Limb (tissue), 2 donors: ENCODE measurements around the gene MAP1B.
A peak's percentile ranks its signal among the peaks of the same experiment; 100 is the strongest.
"Not testable (repeated sequence)": the region's sequence is repeated elsewhere in the genome, so short reads cannot be mapped to it uniquely, and the experiment has no call there.

Experiments used
- DNase-seq, 2 donors: peaks; one replicate each; pipeline ENCODE4 v3.0.0-alpha.2; 2016; ENCODE audit errors: extremely low spot score in 2 of 2

MAP1B gene

DNA sequence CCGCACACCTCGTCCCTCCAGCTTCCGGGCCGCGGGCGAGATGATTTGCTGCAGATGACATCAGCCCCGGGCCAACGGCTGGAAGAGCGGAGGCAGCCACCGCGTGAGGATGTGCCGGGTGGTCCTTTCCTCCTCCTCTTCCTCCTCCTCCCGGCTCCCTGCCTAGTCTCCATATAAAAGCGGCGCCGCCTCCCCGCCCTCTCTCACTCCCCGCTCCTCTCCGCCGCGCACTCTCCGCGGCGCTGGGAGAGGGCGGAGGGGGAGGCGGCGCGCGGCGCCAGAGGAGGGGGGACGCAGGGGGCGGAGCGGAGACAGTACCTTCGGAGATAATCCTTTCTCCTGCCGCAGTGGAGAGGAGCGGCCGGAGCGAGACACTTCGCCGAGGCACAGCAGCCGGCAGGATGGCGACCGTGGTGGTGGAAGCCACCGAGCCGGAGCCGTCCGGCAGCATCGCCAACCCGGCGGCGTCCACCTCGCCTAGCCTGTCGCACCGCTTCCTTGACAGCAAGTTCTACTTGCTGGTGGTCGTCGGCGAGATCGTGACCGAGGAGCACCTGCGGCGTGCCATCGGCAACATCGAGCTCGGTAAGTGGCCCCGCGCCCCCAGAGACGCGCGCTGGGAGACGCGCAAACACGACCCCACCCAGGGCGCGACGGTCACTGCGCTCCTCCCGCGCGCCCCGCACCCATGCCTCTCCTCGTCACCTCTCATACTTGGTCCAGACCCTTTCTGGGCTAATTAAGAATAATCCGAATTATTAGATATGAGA is at the start of gene MAP1B:
TSS of gene MAP1B (plus strand) at position 345 of the 770 bp plus-strand sequence. CDS start at position 402, 57 bp downstream.
- DNase-seq: peak; percentile 65 to 90

GRCh38 chr5:72057816-72058215 is 49.5 kb upstream of the MAP1B start:
- no peak for DNase-seq

- DNase-seq: peak; percentile 17 to 60
Measured at GRCh38 chr5:72063219-72063819, 44.0 kb upstream of the MAP1B start.

DNA sequence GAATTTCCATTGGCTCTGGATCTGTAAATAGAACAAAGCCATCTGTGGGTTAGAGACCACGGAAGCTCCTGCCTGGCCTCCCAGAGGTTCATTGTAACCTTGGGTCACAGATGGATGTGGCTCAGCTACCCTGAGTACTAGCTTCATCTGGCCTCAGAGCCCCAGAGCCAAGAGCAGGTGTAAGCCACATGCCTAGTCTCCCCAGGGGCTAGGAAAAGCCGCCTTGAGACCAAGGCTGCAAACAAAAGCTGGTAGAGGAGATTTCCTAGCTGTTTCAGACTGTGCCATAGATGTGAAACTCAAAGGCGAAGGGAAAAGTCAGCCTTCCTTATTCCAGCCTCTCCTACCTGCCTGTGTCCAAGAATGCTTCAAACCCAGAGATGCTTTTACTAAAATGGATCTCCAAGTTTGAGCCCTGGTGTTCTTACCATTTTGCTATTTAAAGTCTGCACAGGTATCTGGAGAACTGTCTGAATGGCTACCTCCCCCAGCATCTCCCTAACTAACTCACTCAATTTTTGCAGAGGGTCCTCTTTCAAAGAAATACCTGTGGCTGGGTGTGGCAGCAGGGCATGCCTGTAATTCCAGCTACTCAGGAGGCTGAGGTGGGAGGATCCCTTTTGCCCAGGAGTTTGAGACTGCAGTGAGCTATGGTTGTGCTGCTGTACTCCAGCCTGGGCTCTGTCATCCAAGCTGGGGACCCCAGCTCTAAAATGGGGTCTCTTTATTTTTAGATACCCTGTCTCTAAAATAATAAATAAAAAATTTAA is 42.3 kb upstream of the MAP1B start:
- DNase-seq: no peak

- peak in 1 of 2 donors; percentile 65 for DNase-seq
Measured at GRCh38 chr5:72065751-72066255, 41.5 kb upstream of the MAP1B start.

DNA sequence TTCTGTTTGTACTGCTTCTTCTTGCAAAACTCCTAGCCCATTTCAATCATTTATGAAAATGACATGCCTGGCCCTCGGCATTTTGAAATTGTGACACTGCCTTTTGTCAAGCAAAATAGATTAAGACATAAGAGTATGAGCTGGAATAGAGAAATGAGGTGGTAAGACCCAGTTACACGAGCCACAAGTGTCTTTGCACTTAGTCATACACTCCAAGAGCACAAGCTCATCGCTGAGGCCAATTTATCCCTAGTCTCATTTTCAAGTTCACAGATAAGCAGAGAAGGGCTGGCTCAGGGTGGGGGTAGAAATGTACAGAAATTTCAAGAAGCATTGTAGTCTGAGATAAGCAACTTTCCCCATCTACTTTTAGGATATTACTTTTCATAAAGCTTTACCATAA is 40.6 kb upstream of the MAP1B start:
- DNase-seq: no peak

GRCh38 chr5:72067682-72068470 is 39.4 kb upstream of the MAP1B start:
- no peak for DNase-seq

DNA sequence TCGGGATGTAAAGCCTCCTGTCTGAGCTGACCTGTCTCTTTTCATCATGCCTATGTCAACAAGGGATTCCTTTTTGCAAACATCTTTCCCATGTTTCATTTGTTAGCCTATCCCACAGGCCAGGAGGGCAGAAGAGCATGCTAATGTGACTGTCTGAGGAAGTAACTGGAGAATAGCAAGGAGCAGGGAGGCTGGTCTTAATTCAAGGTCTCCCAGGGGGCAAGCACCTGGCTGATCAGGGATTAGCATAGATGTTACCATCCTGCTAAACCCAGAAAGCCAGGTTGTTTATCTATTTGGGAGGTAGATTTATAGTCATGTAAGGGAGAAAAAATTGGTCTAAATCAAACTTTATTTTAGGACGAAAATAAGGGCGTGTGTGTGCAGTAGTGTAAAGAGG is 36.7 kb upstream of the MAP1B start:
- DNase-seq: no peak

DNA sequence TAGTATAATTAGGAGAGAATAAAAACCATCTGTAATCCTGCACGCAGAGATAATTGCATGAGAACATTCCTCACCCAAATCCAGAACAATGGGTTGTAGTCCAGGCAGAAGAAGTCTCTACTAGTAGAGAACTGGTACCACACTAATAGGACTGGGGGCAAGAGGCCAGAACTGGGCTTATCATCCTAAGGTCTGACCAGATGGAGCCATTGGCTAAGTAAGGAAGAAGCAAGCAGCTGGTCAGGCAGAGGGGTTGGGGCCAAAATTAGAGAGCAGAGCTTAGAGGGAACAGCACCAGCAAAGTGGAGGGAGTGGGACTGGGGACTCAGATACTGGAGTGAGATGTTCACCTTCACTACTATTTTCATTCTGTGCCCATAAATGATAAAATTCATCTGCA is 35.4 kb upstream of the MAP1B start:
- DNase-seq: no peak

- no peak for DNase-seq
Measured at GRCh38 chr5:72074251-72074650, 33.0 kb upstream of the MAP1B start.

DNA sequence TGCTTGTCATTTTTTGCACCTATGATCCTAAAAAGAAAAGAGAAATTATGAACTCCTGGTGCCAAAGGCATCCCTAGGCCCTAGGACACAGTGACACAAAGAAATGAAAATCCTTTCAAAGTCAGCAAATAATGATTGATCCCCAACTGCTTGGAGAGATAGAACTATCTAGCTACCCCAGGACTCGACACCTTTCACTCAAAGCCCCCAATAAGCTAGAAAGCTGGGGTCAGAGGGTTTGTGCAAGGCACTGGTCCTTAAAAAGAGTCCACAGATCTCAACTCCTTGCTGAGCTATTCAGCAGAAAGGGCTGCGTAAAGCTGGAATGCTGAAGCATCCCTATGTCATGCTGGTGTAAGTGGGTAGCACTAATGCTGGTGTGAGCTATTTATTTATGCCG is 31.8 kb upstream of the MAP1B start:
- DNase-seq: no peak

- DNase-seq: no peak
Measured at GRCh38 chr5:72076621-72077300, 30.5 kb upstream of the MAP1B start.

DNA sequence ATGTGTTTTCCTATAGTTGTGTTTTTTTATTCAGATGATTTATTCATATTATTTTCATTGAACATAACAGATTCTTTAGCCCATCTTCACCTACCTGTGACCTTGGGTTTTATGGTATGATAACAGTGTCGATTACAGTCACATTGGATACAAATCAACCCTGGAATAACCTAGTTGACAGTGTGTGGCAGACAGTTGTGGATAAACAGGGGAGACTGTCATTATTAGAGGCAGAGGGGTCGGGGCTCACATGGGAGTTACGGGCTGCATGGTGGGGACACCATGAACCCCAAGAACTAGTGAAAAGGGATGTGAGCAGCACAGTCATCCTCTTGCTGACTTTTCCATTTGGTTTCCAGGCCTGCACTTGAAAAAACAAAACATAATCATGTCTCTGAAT is 29.9 kb upstream of the MAP1B start:
- DNase-seq: no peak

- DNase-seq: no peak
Measured at GRCh38 chr5:72079288-72079687, 28.0 kb upstream of the MAP1B start.

DNA sequence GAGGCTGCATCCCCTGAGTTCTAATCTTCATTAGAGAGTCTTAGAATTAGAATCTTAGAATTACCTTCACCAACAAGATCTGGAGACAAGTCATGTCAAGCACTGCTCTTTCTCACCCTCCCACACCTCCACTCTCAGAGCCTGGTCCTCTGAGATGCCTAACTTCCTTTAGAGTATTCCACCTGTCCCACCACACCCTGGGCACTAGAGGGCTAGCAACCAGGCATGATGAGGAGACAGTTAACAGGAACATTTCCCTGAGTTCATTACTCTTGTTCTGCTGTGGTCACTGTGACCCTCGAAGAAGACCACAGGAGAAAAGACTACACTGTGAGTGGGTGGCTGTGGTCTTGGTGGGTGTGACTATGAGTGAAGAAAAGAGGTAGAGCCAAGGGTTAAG is 25.2 kb upstream of the MAP1B start:
- DNase-seq: no peak

DNA sequence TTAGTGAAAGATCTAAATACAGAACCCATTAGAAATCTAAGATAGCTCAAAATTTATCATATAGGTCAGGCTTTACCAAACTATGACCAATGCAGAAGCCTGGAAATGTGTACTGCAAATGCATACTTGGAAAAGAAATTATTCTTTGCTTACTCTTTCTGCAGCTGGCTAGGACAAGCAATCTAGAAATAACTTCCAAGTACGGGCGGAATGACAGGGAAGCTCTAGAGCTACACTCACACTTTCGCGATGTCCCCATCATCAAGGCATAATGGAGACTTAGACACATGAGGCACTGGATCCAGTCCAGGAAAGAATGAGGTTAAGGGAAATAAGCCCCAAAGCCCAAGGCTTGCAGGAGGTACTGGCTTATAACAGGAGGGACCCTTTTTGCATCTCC is 22.4 kb upstream of the MAP1B start:
- no peak for DNase-seq

DNA sequence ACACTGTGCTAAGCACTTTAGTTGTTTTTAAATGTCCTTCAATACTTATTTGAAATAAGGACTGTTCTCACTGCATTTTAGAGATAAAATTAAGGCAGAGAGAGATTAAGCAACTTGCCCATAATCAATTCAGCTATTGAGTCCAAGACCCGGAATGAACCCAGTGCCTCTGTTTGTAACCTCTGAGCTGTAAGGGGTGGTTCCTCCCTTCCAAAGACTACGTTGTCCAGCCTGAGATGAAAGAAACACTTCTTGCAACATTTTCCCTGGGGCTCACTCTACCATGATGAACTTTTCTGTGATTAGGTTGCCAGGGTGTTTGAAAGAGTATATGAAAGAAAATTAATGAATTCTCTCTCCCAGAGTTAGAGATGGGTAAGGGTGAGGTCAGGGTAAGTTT is 22.0 kb upstream of the MAP1B start:
- no peak for DNase-seq

DNA sequence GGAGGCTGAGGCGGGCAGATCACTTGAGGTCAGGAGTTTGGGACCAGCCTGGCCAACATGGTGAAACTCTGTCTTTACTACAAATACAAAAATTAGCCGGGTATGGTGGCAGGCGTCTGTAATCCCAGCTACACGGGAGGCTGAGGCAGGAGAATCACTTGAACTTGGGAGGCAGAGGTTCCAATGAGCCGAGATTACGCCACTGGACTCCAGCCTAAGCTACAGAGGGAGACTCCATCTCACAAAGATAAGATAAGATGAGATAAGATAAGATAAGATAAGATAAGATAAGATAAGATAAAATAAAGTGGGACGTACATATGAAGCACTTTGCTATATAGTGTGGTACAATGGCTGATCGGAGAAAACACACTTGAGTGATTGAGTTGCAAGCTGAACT is 17.6 kb upstream of the MAP1B start:
- not testable (repeated sequence) for DNase-seq

DNA sequence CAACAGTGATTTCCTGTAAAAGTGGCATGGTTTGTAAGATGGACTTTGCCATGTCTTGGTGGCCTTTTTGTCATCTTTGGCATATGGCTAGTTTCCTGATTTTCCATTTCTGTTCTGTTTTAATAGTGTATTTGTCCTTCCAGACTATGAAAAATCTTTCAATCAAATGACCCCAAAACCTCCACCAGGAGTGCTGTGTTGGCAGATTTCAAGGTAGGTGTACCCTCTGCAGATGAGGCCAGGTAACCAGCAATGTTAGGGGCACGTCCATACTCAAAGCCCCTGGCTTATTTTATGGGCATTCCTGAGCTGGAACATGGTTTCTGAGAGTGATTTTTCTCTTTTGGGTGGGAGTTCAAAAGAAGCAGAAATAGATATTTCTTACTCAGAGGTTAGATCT is 15.2 kb upstream of the MAP1B start:
- no peak for DNase-seq

DNA sequence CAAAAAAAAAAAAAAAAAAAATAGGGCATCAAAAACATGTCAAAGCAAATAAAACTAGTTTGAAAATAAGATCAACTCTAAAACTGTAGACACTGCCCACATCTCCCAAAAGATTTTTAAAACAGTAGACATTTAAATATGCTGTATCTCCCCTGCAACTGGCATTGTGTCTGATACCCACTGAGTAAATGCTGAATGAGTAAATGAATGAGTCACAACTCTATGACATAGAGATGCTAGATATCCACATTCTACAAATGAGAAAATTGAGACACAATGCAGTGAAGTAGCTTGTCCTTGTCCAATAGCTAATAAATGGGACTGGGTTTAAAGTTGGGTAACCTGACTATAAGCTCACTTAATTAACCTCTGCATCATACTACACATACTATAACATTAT is 14.1 kb upstream of the MAP1B start:
- no peak for DNase-seq

GRCh38 chr5:72093824-72094223 is 13.5 kb upstream of the MAP1B start:
- DNase-seq: no peak
